ENCODE results near the gene NRAS. TPM values are rescaled to one million over a fixed set of nuclear protein-coding genes. Genes with fewer than 3 reads are reported as not detected.

The NRAS gene
- total and polyA plus RNA-seq, 9 of the 15 experiments (the other 6 are each of a cell fraction or from before 2014, with no cell fraction given): 40.7 to 94.5 (median 75.4) TPM

DNA sequence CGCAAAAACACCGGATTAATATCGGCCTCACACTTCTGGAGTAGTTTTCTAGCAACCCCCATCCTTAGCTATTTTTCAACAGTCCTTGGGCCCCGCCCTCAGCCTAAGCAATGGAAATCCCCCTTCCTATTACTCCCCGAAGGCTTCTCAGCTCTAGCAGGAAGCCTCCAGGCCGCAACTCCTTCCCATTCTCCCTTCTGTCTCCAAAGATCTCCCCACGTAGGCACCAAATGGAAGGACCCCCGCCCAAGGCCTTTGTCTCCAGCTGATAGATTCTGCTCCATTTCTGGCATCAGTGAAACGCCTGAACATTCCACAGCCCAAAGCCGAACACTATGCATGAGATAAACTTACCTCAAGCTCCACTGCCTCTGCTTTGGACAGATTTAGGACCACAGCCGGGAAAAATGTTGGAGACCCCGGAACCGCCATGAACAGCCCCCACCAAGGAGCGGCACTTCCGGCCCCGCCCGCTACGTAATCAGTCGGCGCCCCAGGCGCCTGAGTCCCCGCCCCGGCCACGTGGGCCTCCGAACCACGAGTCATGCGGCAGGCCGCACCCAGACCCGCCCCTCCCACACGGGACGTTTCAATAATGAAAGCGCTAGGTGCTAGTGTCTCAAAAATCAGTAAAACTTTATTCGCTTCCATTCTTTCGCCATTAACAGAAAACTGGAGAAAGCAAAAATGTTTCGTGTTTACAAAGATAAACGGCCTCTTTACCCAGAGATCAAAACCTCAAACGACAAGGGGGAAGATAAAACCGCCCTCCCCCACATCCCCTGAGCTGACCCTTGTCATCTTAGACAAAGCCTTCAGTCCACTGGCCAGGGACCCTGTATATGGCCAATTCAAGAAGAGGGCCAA is at the start of gene NRAS (continued):
- no peak for TF ChIP-seq NFYB (IDR thresholded peaks at IDR 0.05; ENCODE audit: extremely low read depth, insufficient read length)
- TF ChIP-seq SMARCB1 (IDR thresholded peaks at IDR 0.05; ENCODE audit: insufficient read length, low read depth): no peak
- no peak for TF ChIP-seq COPS2 (conservative IDR thresholded peaks at IDR 0.05)
- TF ChIP-seq SMAD1 (IDR thresholded peaks at IDR 0.05; ENCODE audit: low read depth, low read length, partially characterized antibody): no peak
- no peak; the same call in 1 of the 2 replicates for TF ChIP-seq CREB5 (CRISPR knock-in tag; IDR thresholded peaks at IDR 0.05)
- TF ChIP-seq SMAD3 (CRISPR knock-in tag; conservative IDR thresholded peaks at IDR 0.05): peak; percentile 17; the same call in 1 of the 2 replicates
- TF ChIP-seq, protein P1, sequence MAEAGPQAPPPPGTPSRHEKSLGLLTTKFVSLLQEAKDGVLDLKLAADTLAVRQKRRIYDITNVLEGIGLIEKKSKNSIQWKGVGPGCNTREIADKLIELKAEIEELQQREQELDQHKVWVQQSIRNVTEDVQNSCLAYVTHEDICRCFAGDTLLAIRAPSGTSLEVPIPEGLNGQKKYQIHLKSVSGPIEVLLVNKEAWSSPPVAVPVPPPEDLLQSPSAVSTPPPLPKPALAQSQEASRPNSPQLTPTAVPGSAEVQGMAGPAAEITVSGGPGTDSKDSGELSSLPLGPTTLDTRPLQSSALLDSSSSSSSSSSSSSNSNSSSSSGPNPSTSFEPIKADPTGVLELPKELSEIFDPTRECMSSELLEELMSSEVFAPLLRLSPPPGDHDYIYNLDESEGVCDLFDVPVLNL (CRISPR knock-in tag; IDR thresholded peaks at IDR 0.05; ENCODE audit: low read depth): no peak
- TF ChIP-seq, protein P2, sequence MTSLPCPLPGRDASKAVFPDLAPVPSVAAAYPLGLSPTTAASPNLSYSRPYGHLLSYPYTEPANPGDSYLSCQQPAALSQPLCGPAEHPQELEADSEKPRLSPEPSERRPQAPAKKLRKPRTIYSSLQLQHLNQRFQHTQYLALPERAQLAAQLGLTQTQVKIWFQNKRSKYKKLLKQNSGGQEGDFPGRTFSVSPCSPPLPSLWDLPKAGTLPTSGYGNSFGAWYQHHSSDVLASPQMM (CRISPR knock-in tag; IDR thresholded peaks at IDR 0.05): no peak
- no peak for TF ChIP-seq MEIS2 (IDR thresholded peaks at IDR 0.05; ENCODE audit: partially characterized antibody)
- TF ChIP-seq ZFP30 (CRISPR knock-in tag; IDR thresholded peaks at IDR 0.05; ENCODE audit: borderline replicate concordance): no peak
- TF ChIP-seq ILK (tag; IDR thresholded peaks at IDR 0.05; ENCODE audit: borderline replicate concordance, low read depth): no peak
- no peak for TF ChIP-seq TEAD1 (CRISPR knock-in tag; IDR thresholded peaks at IDR 0.05)
- TF ChIP-seq MAFF (IDR thresholded peaks at IDR 0.05; ENCODE audit: low read length): no peak
- no peak for TF ChIP-seq HBP1 (CRISPR knock-in tag; IDR thresholded peaks at IDR 0.05)
- peak; percentile 78 for TF ChIP-seq NBN (IDR thresholded peaks at IDR 0.05; ENCODE audit: low read depth)
- TF ChIP-seq ZNF232 (CRISPR knock-in tag; IDR thresholded peaks at IDR 0.05): no peak
- peak; percentile 96 for TF ChIP-seq USF1 (CRISPR knock-in tag; IDR thresholded peaks at IDR 0.05)
- peak; percentile 91 for TF ChIP-seq SUPT5H (IDR thresholded peaks at IDR 0.05)
- no peak for TF ChIP-seq HNRNPH1 (optimal IDR thresholded peaks at IDR 0.05; ENCODE audit: low read depth, low read length)
- TF ChIP-seq MCM2 (IDR thresholded peaks at IDR 0.05; ENCODE audit: low read depth): no peak
- TF ChIP-seq OTX1 (CRISPR knock-in tag; IDR thresholded peaks at IDR 0.05): 0 out of 2 replicates have a peak, but pooled peaks have one; percentile 55
- TF ChIP-seq DPF2 (IDR thresholded peaks at IDR 0.05): peak; percentile 82
- no peak for TF ChIP-seq ZBED1 (IDR thresholded peaks at IDR 0.05)
- TF ChIP-seq THRAP3 (IDR thresholded peaks at IDR 0.05; ENCODE audit: borderline replicate concordance): no peak
- peak; percentile 26 for TF ChIP-seq KAT2B (IDR thresholded peaks at IDR 0.05; ENCODE audit: low read depth, low read length)
